ENCODE results near the gene ART4.

GRCh38 chr12:14868916-14869506 lies 25.7 kb upstream of the ART4 start:
- TF ChIP-seq CTCF (IDR thresholded peaks at IDR 0.05): no peak
- TF ChIP-seq POLR2A (IDR thresholded peaks at IDR 0.05): no peak

Data from Peyer's patch (tissue), 4 donors.